GM13976 (cell line): ENCODE results near the gene USP11.

Experiments used
- DNase-seq: peaks from one replicate; pipeline ENCODE4 v3.0.0; 2012; ENCODE audit warnings: low spot score
- CTCF ChIP-seq: IDR thresholded peaks from 2 replicates; pipeline ENCODE4 v1.5.1; 2012; ENCODE audit warnings: borderline replicate concordance, mild to moderate bottlenecking; ENCODE audit not compliant: insufficient read depth; ENCODE audit errors: extremely low read depth, missing control alignments, control extremely low read depth
- in situ Hi-C: fragments of 300-500 bp; cut with MboI; formaldehyde crosslinking; loops from one replicate; pipeline ENCODE4 v1.12.0; 2022; ENCODE audit warnings: low sequenced_read_pairs, mixed read lengths, inconsistent platforms; ENCODE audit not compliant: unreplicated experiment

The USP11 gene

DNA sequence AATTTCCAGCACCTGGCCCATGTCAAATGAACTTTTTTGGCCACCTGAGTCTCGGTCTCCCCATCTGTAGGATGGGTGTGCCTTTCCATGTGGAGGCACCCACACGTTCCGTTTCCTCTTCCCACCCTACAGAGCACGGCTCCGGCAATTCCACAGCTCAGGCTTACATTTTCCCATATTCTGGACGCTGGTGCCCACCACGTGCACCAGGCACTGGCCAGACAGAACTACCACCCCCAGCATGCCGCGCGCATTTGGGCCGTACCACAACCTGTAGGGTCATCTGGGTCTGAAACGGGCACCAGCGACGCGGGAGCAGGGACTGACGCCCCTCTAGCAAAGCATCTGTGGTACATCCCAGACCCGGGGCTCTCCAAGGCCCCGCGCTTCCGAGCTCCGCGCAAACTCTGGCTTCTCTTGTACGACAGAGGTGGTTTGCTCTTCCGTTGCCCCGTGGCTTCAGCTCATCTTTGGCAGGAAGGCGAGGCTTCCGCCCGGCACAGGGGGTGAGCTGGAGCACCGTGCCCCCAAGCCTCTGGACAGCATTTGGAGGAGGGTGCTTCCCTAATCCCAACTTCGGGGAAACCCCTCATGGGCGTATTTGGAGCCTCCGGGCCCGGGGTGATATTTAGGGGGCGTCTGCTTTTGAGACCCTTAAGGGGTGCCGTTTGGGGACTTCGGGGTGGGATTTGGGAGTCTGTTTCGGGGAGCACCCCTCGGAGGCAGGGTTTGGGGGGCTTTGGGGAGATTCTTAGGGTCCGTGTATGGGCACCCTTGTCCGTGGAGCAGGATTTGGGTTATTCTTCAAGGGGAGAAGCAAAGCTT, 42.2 kb upstream of the USP11 start:
- peak; percentile 90 for DNase-seq
- in situ Hi-C loops: loop anchor here (10.0 kb wide), 2 partner anchors 194 to 334 kb away; no protein-coding TSS in a partner anchor
- TF ChIP-seq CTCF: no peak

- no peak for DNase-seq
- no peak for TF ChIP-seq CTCF
- in situ Hi-C loops: loop anchor here (10.0 kb wide), 2 partner anchors 193 to 333 kb away; no protein-coding TSS in a partner anchor
These were observed 41.5 kb upstream of the USP11 start for GRCh38 chrX:47191331-47191730.

GRCh38 chrX:47191806-47192401, 40.9 kb upstream of the USP11 start:
- no peak for TF ChIP-seq CTCF
- no peak for DNase-seq

DNA sequence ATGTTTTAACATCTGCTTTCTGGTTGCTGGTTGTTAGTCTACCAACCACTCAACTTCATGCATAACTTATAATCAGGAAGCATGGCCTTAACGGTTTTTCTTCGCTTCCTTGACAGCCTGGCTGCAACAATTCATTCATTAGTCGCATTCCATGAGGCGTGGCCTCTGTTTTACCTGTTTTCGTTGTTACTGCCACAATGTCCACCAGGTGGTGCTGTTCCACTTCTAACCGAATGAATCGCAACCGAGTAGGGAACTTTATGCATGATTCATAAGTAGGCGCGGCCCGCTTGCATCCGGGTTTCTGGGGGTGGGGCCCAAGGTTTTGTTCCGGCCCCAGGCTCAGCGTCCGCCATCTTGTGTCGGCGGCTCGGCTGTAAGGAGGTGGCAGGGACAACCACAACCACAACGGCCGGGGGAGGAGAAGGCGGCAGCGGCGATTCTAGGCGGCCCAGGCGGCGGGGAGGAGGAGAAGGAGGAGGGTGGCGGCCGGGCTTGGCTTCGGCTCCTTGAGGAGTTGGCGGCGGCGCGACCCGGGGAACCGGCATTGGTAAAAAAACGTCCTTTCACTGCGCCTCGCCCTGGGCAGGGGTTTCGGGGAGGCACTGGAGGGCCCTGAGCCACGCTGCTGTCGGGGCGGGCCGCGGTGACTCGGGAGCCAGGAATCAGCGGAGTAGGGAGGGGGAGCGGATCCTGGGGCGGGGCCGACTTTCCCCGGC, 39.2 kb upstream of the USP11 start, which contains the start of gene UBA1:
TSS of gene UBA1 (plus strand) at position 355 of the 719 bp plus-strand sequence. CDS start 4,974 bp downstream, outside the sequence.
- DNase-seq: peak; percentile 91
- in situ Hi-C loops: loop anchor here (10.0 kb wide), 2 partner anchors 191 to 331 kb away; no protein-coding TSS in a partner anchor
- TF ChIP-seq CTCF: peak; percentile 86

More at GRCh38 chrX:47191806-47192401, 40.9 kb upstream of the USP11 start:
- in situ Hi-C loops: loop anchor here (10.0 kb wide), 2 partner anchors 193 to 333 kb away; no protein-coding TSS in a partner anchor

- no peak for TF ChIP-seq CTCF
- DNase-seq: no peak
- in situ Hi-C loops: loop anchor here (10.0 kb wide), 2 partner anchors 191 to 331 kb away; no protein-coding TSS in a partner anchor
These were observed 38.5 kb upstream of the USP11 start for GRCh38 chrX:47194194-47194787.
